A549 (cell line): ENCODE results near the gene SNU13. TPM values are rescaled to one million over a fixed set of nuclear protein-coding genes. Genes with fewer than 3 reads are reported as not detected.
"Not testable (repeated sequence)": the region's sequence is repeated elsewhere in the genome, so short reads cannot be mapped to it uniquely, and the experiment has no call there.

Experiments used
- ATAC-seq, 2 experiments: fragments of 200-7000 bp in 1 of 2; fragments of >200 bp in 1 of 2; cut with Nextera tagmentation in 1 of 2; cut with Tn5 transposase in 1 of 2; 3 replicates each; pipeline versions ENCODE4 v1.8.0 to v1.9.1; 2018 to 2020; ENCODE audit warnings: mild to moderate bottlenecking in 1 of 2, moderate library complexity in 1 of 2
- CTCF ChIA-PET: fragments of 300-600 bp; sonication (Branson Sonifier 250); formaldehyde crosslinking; extraction: SDS; loops from one replicate; lab custom pipeline; 2021; ENCODE audit warnings: antibody characterized with exemption, inconsistent platforms; lab: Yijun Ruan, JAX
- POLR2A ChIA-PET: fragments of 350-600 bp; formaldehyde crosslinking; extraction: SDS; loops from one replicate; lab custom pipeline; 2021; ENCODE audit warnings: antibody characterized with exemption, inconsistent platforms; lab: Yijun Ruan, JAX
- DNase-seq, 2 experiments: peaks; one replicate each; pipeline versions ENCODE4 v3.0.0 to v3.0.0-alpha.2; 2011 to 2016; ENCODE audit warnings: low read depth in 1 of 2, low spot score in 1 of 2
- FAIRE-seq: peaks from 2 replicates; lab custom pipeline; 2011; peaks lifted over from hg19 to GRCh38; lab: Jason Lieb, UNC
- H3K27ac ChIP-seq, 2 experiments: fragments of >200 bp; sonication (Bioruptor Twin); formaldehyde crosslinking; 3 replicates each; pipeline ENCODE4 v1.5.1; 2016 to 2017
- H3K4me1 ChIP-seq: fragments of >200 bp; sonication (Bioruptor Twin); formaldehyde crosslinking; 3 replicates; pipeline ENCODE4 v1.6.1; 2016
- H3K4me2 ChIP-seq: fragments of >200 bp; sonication (Bioruptor Twin); formaldehyde crosslinking; 3 replicates; pipeline ENCODE4 v1.6.1; 2016
- H3K4me3 ChIP-seq: fragments of >200 bp; sonication (Bioruptor Twin); formaldehyde crosslinking; 3 replicates; pipeline ENCODE4 v1.5.1; 2016
- H3K9me3 ChIP-seq: fragments of >200 bp; sonication (Bioruptor Twin); formaldehyde crosslinking; 3 replicates; pipeline ENCODE4 v1.6.1; 2016
- BHLHE40 ChIP-seq: IDR thresholded peaks from 2 replicates; pipeline ENCODE4 v1.6.1; 2012; ENCODE audit warnings: low read depth, low read length, inconsistent platforms
- CHD4 ChIP-seq: fragments of 200-600 bp; sonication (generic); IDR thresholded peaks from 2 replicates; pipeline ENCODE4 v1.6.1; 2016; ENCODE audit warnings: antibody characterized with exemption, mild to moderate bottlenecking, borderline replicate concordance
- E2F6 ChIP-seq: IDR thresholded peaks from 2 replicates; pipeline ENCODE4 v1.6.1; 2012; ENCODE audit warnings: low read depth, borderline replicate concordance
- FOSL2 ChIP-seq, 2 experiments: fragments of 450-650 bp in 1 of 2; fragments of >200 bp in 1 of 2; sonication (Bioruptor Twin) in 1 of 2; formaldehyde crosslinking; IDR thresholded peaks; 2 replicates each; pipeline versions ENCODE4 v1.5.0 to v1.6.1; 2016 to 2020; ENCODE audit warnings: mild to moderate bottlenecking in 1 of 2, moderate library complexity in 1 of 2
- HMGXB4 ChIP-seq: fragments of 250-450 bp; sonication (Bioruptor Pico); IDR thresholded peaks from 2 replicates; pipeline ENCODE4 v1.5.0; 2021; ENCODE audit warnings: mild to moderate bottlenecking, moderate library complexity, borderline replicate concordance
- HOXB13 ChIP-seq: fragments of 250-450 bp; sonication (Bioruptor Pico); IDR thresholded peaks from 2 replicates; pipeline ENCODE4 v1.5.0; 2020; ENCODE audit warnings: low read depth, mild to moderate bottlenecking, moderate library complexity
- HOXB5 ChIP-seq: fragments of 250-450 bp; sonication (Bioruptor Pico); IDR thresholded peaks from 2 replicates; pipeline ENCODE4 v1.5.0; 2020; ENCODE audit warnings: mild to moderate bottlenecking, moderate library complexity
- JUN ChIP-seq, 2 experiments: fragments of >200 bp; sonication (Bioruptor Twin); formaldehyde crosslinking; IDR thresholded peaks; 2 replicates in 1 of 2; 3 replicates in 1 of 2; pipeline ENCODE4 v1.6.1; 2016 to 2017
- JUNB ChIP-seq: fragments of >200 bp; sonication (Bioruptor Twin); formaldehyde crosslinking; IDR thresholded peaks from 2 replicates; pipeline ENCODE4 v1.6.1; 2016
- KDM5A ChIP-seq: fragments of 200-600 bp; sonication (generic); IDR thresholded peaks from 2 replicates; pipeline ENCODE4 v1.6.1; 2016; ENCODE audit warnings: antibody characterized with exemption, mild to moderate bottlenecking
- MAZ ChIP-seq: fragments of 150-350 bp; IDR thresholded peaks from 2 replicates; pipeline ENCODE4 v1.6.1; 2014; ENCODE audit warnings: antibody characterized with exemption, low read depth, low read length, borderline replicate concordance
- NPAS2 ChIP-seq: fragments of 250-450 bp; sonication (Bioruptor Pico); IDR thresholded peaks from 2 replicates; pipeline ENCODE4 v1.8.0; 2022; ENCODE audit warnings: mild to moderate bottlenecking, moderate library complexity, borderline replicate concordance
- NR3C1 ChIP-seq: fragments of >200 bp; sonication (Bioruptor Twin); formaldehyde crosslinking; IDR thresholded peaks from 3 replicates; pipeline ENCODE4 v1.6.1; 2017
- POLR2A ChIP-seq: IDR thresholded peaks from 2 replicates; pipeline ENCODE4 v1.6.1; 2012; ENCODE audit warnings: mild to moderate bottlenecking, low read length
- POLR2AphosphoS2 ChIP-seq: conservative IDR thresholded peaks from 2 replicates; pipeline ENCODE4 v1.6.1; 2012; ENCODE audit warnings: low read length, improper control_type of control experiment, inconsistent platforms
- RFX5 ChIP-seq: fragments of 450-650 bp; IDR thresholded peaks from 2 replicates; pipeline ENCODE4 v1.7.1; 2014; ENCODE audit warnings: antibody characterized with exemption, mild to moderate bottlenecking, moderate library complexity
- RNF2 ChIP-seq: fragments of 200-600 bp; sonication (generic); IDR thresholded peaks from 2 replicates; pipeline ENCODE4 v1.6.1; 2016; ENCODE audit warnings: low read depth, mild to moderate bottlenecking, antibody characterized with exemption, moderate library complexity, borderline replicate concordance
- SMC3 ChIP-seq: fragments of >200 bp; sonication (Bioruptor Twin); formaldehyde crosslinking; IDR thresholded peaks from 3 replicates; pipeline ENCODE4 v1.6.1; 2018; ENCODE audit warnings: inconsistent platforms
- SREBF2 ChIP-seq: fragments of 450-650 bp; IDR thresholded peaks from 2 replicates; pipeline ENCODE4 v1.6.1; 2014; ENCODE audit warnings: mild to moderate bottlenecking, moderate library complexity
- TFCP2L1 ChIP-seq: fragments of 250-450 bp; sonication (Bioruptor Pico); IDR thresholded peaks from 2 replicates; pipeline ENCODE4 v1.5.0; 2021; ENCODE audit warnings: mild to moderate bottlenecking
- TP53 ChIP-seq: fragments of 250-450 bp; sonication (Bioruptor Pico); IDR thresholded peaks from 2 replicates; pipeline ENCODE4 v1.5.0; 2021; ENCODE audit warnings: mild to moderate bottlenecking, moderate library complexity
- USF2 ChIP-seq: fragments of 450-650 bp; IDR thresholded peaks from 2 replicates; pipeline ENCODE4 v1.6.1; 2014; ENCODE audit warnings: antibody characterized with exemption
- ZNF302 ChIP-seq: fragments of 250-450 bp; sonication (Bioruptor Pico); IDR thresholded peaks from 2 replicates; pipeline ENCODE4 v1.9.0; 2021; ENCODE audit warnings: inconsistent platforms, mild to moderate bottlenecking, moderate library complexity
- WGBS: methylation state at CpG from one replicate; pipeline ENCODE4 v1.1.6; 2017; ENCODE audit errors: missing lambda C conversion rate; 5-methylcytosine and 5-hydroxymethylcytosine counted together
- polyA plus RNA-seq, 4 experiments: library from polyadenylated mRNA; depleted of rRNA in 3 of 4; stranded (reverse); fragments of >200 nt; fragmentation: RNase III in 1 of 4; extraction: RNeasy Plus Mini Kit Qiagen cat#74134 plus additional on column Dnase treatment in 1 of 4; gene quantifications; 2 replicates in 3 of 4; 3 replicates in 1 of 4; pipeline ENCODE4 v1.2.3, GENCODE V29; 2011 to 2017

SNU13 gene
- polyA plus RNA-seq, 2 of the 4 experiments (the other 2 are of a cell fraction) = 92.2 to 118 TPM

GRCh38 chr22:41690476-41690875 is 1.8 kb upstream of the SNU13 start:
- ChIA-PET CTCF (interaction anchor here (1.8 kb wide), 1 partner anchor 56 kb away, joined by 5 read pairs; no protein-coding TSS in a partner anchor), POLR2A (no interaction called here)
- no peak overlapping the region for H3K4me3 ChIP-seq
- FAIRE-seq (no peak), DNase-seq (no peak), ATAC-seq (no peak)
- H3K9me3 ChIP-seq = no peaks in the 10 kb centered on the region
- no peak for TF ChIP-seq TP53 (CRISPR knock-in tag)
- TF ChIP-seq RNF2 = no peak
- no peak for TF ChIP-seq HOXB13 (CRISPR knock-in tag)
- TF ChIP-seq NPAS2 (CRISPR knock-in tag) = no peak
- no peak for TF ChIP-seq BHLHE40
- no peak for TF ChIP-seq HOXB5
- no peak for TF ChIP-seq POLR2AphosphoS2
- no peak for TF ChIP-seq HMGXB4 (CRISPR knock-in tag)
- no peak for TF ChIP-seq NR3C1
- TF ChIP-seq SREBF2 = no peak
- TF ChIP-seq ZNF302 (CRISPR knock-in tag) = no peak
- TF ChIP-seq TFCP2L1 (CRISPR knock-in tag) = no peak
- no peak for TF ChIP-seq MAZ
- no peak for TF ChIP-seq SMC3
- TF ChIP-seq JUN (IDR thresholded peaks at IDR 0.05) = no peak
- no peak for TF ChIP-seq RFX5
- TF ChIP-seq FOSL2 (IDR thresholded peaks at IDR 0.05) = no peak
- TF ChIP-seq FOSL2 (CRISPR knock-in tag; IDR thresholded peaks at IDR 0.05) = no peak
- TF ChIP-seq E2F6 = no peak
- TF ChIP-seq USF2 = no peak
- WGBS = 100% methylated on average over 2 of the region's 3 CpGs
- no peak overlapping the region for H3K4me2 ChIP-seq
- H3K4me1 ChIP-seq = peaks cover 6% of the 10 kb centered on the region; the same call in 2 of the 3 replicates
- no peak overlapping the region for H3K27ac ChIP-seq

- H3K4me3 ChIP-seq = peak overlapping the region; percentile 84
- DNase-seq = peak in 1 of 2 experiments; percentile 20
- POLR2A ChIA-PET = interaction anchor here (0.6 to 1.4 kb wide), 3 partner anchors 9 to 122 kb away, joined by 3 to 11 read pairs (median 7); no protein-coding TSS in a partner anchor
- 2% methylated on average over 12 of the region's 20 CpGs for WGBS
- H3K27ac ChIP-seq = peak overlapping the region; percentile 97 to 99
- H3K9me3 ChIP-seq = no peaks in the 10 kb centered on the region
- FAIRE-seq = no peak
- TF ChIP-seq JUNB (no peak), E2F6 (0 out of 2 replicates have a peak, but pooled peaks have one; percentile 9), POLR2A (no peak), KDM5A (no peak), CHD4 (no peak), NR3C1 (no peak)
- CTCF ChIA-PET = interaction anchor here (1.1 to 5.1 kb wide), 5 partner anchors 9 to 50 kb away, joined by 3 to 33 read pairs (median 5); no protein-coding TSS in a partner anchor
- peak overlapping the region; percentile 93 for H3K4me2 ChIP-seq
- ATAC-seq = peak; percentile 50 to 55; a peak in 5 of 6 replicates
- peaks cover 6% of the 10 kb centered on the region; the same call in 2 of the 3 replicates for H3K4me1 ChIP-seq
Measured at GRCh38 chr22:41687901-41688364, 734 bp downstream of the SNU13 start.

GRCh38 chr22:41686890-41687289 is 1.8 kb downstream of the SNU13 start:
- DNase-seq, H3K9me3 ChIP-seq, ATAC-seq, H3K27ac ChIP-seq, FAIRE-seq, H3K4me1 ChIP-seq: not testable (repeated sequence)
- WGBS = 85% methylated on average over 11 of the region's 11 CpGs
- H3K4me3 ChIP-seq = peak overlapping the region; percentile 84; the same call in 1 of the 3 replicates
- POLR2A ChIA-PET = interaction anchor here (0.7 kb wide), 1 partner anchor 20 kb away, joined by 3 read pairs; no protein-coding TSS in a partner anchor
- CTCF ChIA-PET = interaction anchor here (1.0 to 5.1 kb wide), 4 partner anchors 10 to 20 kb away, joined by 3 to 33 read pairs (median 8); no protein-coding TSS in a partner anchor
- peak overlapping the region; percentile 93 for H3K4me2 ChIP-seq
